Measurements from ENCODE around the gene PKHD1. TPM values are rescaled to one million over a fixed set of nuclear protein-coding genes. Genes with fewer than 3 reads are reported as not detected.

Gene PKHD1
- total RNA-seq, 1 experiment from 2014 or later: 0.40 TPM

DNA sequence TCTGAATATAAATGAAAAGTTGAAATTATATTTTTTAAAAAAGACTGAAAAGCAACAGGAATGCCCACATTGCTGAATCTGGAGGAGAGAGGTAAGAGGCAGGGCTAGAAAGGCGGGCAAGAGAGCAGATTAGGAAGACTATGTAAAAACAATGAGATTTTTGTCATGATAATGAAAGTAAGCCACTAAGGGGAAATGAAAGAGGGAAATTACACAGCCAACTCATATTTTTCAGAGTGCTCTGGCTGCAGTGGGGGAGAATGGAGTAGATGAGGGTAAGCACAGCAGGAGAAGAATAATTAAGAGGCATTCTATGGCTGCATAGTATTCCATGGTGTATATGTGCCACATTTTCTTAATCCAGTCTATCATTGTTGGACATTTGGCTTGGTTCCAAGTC is 281.9 kb downstream of the PKHD1 start:
- intact Hi-C loops (cut with micrococcal nuclease): no loop called here
- ChIA-PET CTCF (no interaction called here), POLR2A (ENCODE audit: unreplicated experiment) (no interaction called here)
- no peaks in the 10 kb centered on the region for H3F3A ChIP-seq (ENCODE audit: low read length, unreplicated experiment)
- H2AFZ ChIP-seq (ENCODE audit: low read length): no peak overlapping the region
- H3K27ac ChIP-seq (ENCODE audit: low read length): no peak overlapping the region
- H3K4me2 ChIP-seq (ENCODE audit: low read length): no peak overlapping the region
- DNase-seq: no peak
- no peaks in the 10 kb centered on the region for H3K36me3 ChIP-seq (ENCODE audit: low read depth, low read length)
- BruUV-seq (replicated peaks): no TSS peak
- no peak for ATAC-seq
- no peak for TF ChIP-seq EZH2phosphoT487 (IDR thresholded peaks at IDR 0.05; ENCODE audit: borderline replicate concordance, low read length)
- TF ChIP-seq CTCF (conservative IDR thresholded peaks at IDR 0.05; ENCODE audit: low read depth, low read length): no peak
- TF ChIP-seq EZH2 (IDR thresholded peaks at IDR 0.05; ENCODE audit: low read length, unreplicated experiment): no peak
- H4K20me1 ChIP-seq (ENCODE audit: low read length): no peaks in the 10 kb centered on the region
- no peaks in the 10 kb centered on the region for H3K4me1 ChIP-seq (ENCODE audit: insufficient read depth, low read length)
- no peaks in the 10 kb centered on the region for H3K27me3 ChIP-seq (ENCODE audit: low read length)
- H3K9ac ChIP-seq (ENCODE audit: low read length): no peak overlapping the region
- H3K9me3 ChIP-seq (ENCODE audit: low read length): 0 out of 2 replicates have a peak, but pooled peaks cover 2% of the 10 kb centered on the region
- H3K79me2 ChIP-seq (ENCODE audit: low read length): no peaks in the 10 kb centered on the region
- H3K9me2 ChIP-seq (replicated peaks; ENCODE audit: low read length): no peaks in the 10 kb centered on the region
- H3K4me3 ChIP-seq (ENCODE audit: low read length): no peak overlapping the region

DNA sequence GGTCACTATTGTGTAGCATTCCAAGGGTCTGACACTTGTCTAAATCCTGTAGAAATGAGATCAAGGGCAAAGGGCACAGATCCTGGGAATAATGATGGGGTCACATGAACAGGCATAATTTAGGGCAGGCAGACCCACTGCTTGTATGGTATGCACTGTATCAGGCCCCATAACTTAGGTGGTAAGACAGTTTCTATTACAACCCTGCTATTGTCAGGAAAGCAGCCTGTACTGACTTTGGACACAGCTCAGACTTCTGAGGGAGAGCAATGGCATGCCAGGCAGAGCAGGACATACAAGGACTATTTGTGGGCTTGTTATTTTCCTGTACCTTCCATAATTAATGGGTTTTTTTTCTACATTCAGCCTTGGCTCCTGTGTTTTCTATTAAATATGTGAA is 286.8 kb downstream of the PKHD1 start:
- H4K20me1 ChIP-seq (ENCODE audit: low read length): no peaks in the 10 kb centered on the region
- ATAC-seq: no peak
- H3K36me3 ChIP-seq (ENCODE audit: low read depth, low read length): no peaks in the 10 kb centered on the region
- no peaks in the 10 kb centered on the region for H3K4me1 ChIP-seq (ENCODE audit: insufficient read depth, low read length)
- no peaks in the 10 kb centered on the region for H3K27me3 ChIP-seq (ENCODE audit: low read length)
- no peak overlapping the region for H3K4me3 ChIP-seq (ENCODE audit: low read length)
- no peaks in the 10 kb centered on the region for H3K79me2 ChIP-seq (ENCODE audit: low read length)
- H3K9me2 ChIP-seq (replicated peaks; ENCODE audit: low read length): no peaks in the 10 kb centered on the region
- CTCF ChIA-PET: no interaction called here
- H3K4me2 ChIP-seq (ENCODE audit: low read length): no peak overlapping the region
- H3K27ac ChIP-seq (ENCODE audit: low read length): no peak overlapping the region
- no peaks in the 10 kb centered on the region for H3F3A ChIP-seq (ENCODE audit: low read length, unreplicated experiment)
- peaks cover 6% of the 10 kb centered on the region; the same call in 1 of the 2 replicates for H3K9me3 ChIP-seq (ENCODE audit: low read length)
- no peak overlapping the region for H3K9ac ChIP-seq (ENCODE audit: low read length)
- TF ChIP-seq EZH2 (IDR thresholded peaks at IDR 0.05; ENCODE audit: low read length, unreplicated experiment) (no peak), EZH2phosphoT487 (IDR thresholded peaks at IDR 0.05; ENCODE audit: borderline replicate concordance, low read length) (no peak), CTCF (conservative IDR thresholded peaks at IDR 0.05; ENCODE audit: low read depth, low read length) (no peak)
- intact Hi-C loops (cut with micrococcal nuclease): no loop called here
- BruUV-seq (replicated peaks): no TSS peak
- no peak for DNase-seq
- no peak overlapping the region for H2AFZ ChIP-seq (ENCODE audit: low read length)
- POLR2A ChIA-PET (ENCODE audit: unreplicated experiment): no interaction called here

DNA sequence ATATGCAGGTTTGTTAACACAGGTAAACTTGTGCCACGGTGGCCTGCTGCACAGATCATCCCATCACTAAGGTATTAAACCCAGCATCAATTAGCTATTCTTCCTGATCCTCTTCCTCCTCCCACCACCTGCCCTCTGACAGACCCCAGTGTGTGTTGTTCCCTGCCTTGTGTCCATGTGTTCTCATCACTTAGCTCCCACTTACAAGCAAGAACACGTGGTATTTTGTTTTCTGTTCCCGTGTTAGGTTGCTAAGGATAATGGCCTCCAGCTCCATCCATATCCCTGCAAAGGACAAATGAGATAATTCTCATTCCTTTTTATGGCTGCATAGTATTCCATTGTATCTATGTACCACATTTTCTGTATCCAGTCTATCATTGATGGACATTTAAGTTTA is 294.0 kb downstream of the PKHD1 start:
- Histone ChIP-seq H3K4me1 (ENCODE audit: insufficient read depth, low read length) (no peaks in the 10 kb centered on the region), H3K27ac (ENCODE audit: low read length) (no peak overlapping the region), H3K27me3 (ENCODE audit: low read length) (no peaks in the 10 kb centered on the region), H3F3A (ENCODE audit: low read length, unreplicated experiment) (no peaks in the 10 kb centered on the region), H3K9ac (ENCODE audit: low read length) (no peak overlapping the region), H3K79me2 (ENCODE audit: low read length) (no peaks in the 10 kb centered on the region), H4K20me1 (ENCODE audit: low read length) (no peaks in the 10 kb centered on the region), H3K36me3 (ENCODE audit: low read depth, low read length) (no peaks in the 10 kb centered on the region), H3K4me3 (ENCODE audit: low read length) (no peak overlapping the region), H3K9me2 (replicated peaks; ENCODE audit: low read length) (no peaks in the 10 kb centered on the region), H3K9me3 (ENCODE audit: low read length) (peaks cover 8% of the 10 kb centered on the region; the same call in 1 of the 2 replicates), H2AFZ (ENCODE audit: low read length) (no peak overlapping the region), H3K4me2 (ENCODE audit: low read length) (no peak overlapping the region)
- POLR2A ChIA-PET (ENCODE audit: unreplicated experiment): no interaction called here
- CTCF ChIA-PET: no interaction called here
- BruUV-seq (replicated peaks): no TSS peak
- no peak for ATAC-seq
- intact Hi-C loops (cut with micrococcal nuclease): no loop called here
- DNase-seq: no peak
- TF ChIP-seq EZH2 (IDR thresholded peaks at IDR 0.05; ENCODE audit: low read length, unreplicated experiment) (no peak), CTCF (conservative IDR thresholded peaks at IDR 0.05; ENCODE audit: low read depth, low read length) (no peak)
